H9 (cell line): Measurements from ENCODE around the gene GTF2F2. TPM values are rescaled to one million over a fixed set of nuclear protein-coding genes. Genes with fewer than 3 reads are reported as not detected.

Experiments
- DNase-seq: peaks from one replicate; pipeline ENCODE4 v3.0.0-alpha.2; 2017
- H2AFZ ChIP-seq: one replicate; pipeline ENCODE4 v1.6.1; 2013; ENCODE audit warnings: mild to moderate bottlenecking, low read length, control low read depth, moderate library complexity
- H2AK5ac ChIP-seq: 2 replicates; pipeline ENCODE4 v1.6.1; 2013; ENCODE audit warnings: low read length, control low read depth, mixed read lengths; ENCODE audit not compliant: insufficient read length
- H2BK120ac ChIP-seq: one replicate; pipeline ENCODE4 v1.6.1; 2013; ENCODE audit warnings: low read depth, mild to moderate bottlenecking, low read length, control low read depth, inconsistent platforms; ENCODE audit not compliant: poor library complexity, severe bottlenecking
- H2BK12ac ChIP-seq: 2 replicates; pipeline ENCODE4 v1.6.1; 2013; ENCODE audit warnings: low read length, control low read depth, mixed read lengths, low read depth; ENCODE audit not compliant: insufficient read length
- H2BK15ac ChIP-seq: 2 replicates; pipeline ENCODE4 v1.6.1; 2013; ENCODE audit warnings: low read depth, low read length, control low read depth
- H2BK20ac ChIP-seq: one replicate; pipeline ENCODE4 v1.6.1; 2013; ENCODE audit warnings: low read depth, mild to moderate bottlenecking, low read length, control low read depth, inconsistent platforms; ENCODE audit not compliant: poor library complexity, severe bottlenecking
- H2BK5ac ChIP-seq: 2 replicates; pipeline ENCODE4 v1.6.1; 2013; ENCODE audit warnings: low read length, control low read depth, mixed read lengths; ENCODE audit not compliant: insufficient read length
- H3K14ac ChIP-seq: 2 replicates; pipeline ENCODE4 v1.6.1; 2013; ENCODE audit warnings: low read length, control low read depth; ENCODE audit not compliant: insufficient read depth
- H3K18ac ChIP-seq: 2 replicates; pipeline ENCODE4 v1.6.1; 2013; ENCODE audit warnings: low read depth, mild to moderate bottlenecking, mixed read lengths, low read length, control low read depth; ENCODE audit not compliant: insufficient read length
- H3K23ac ChIP-seq: 2 replicates; pipeline ENCODE4 v1.6.1; 2013; ENCODE audit warnings: low read length, control low read depth, mixed read lengths, low read depth; ENCODE audit not compliant: insufficient read length
- H3K23me2 ChIP-seq: 2 replicates; pipeline ENCODE4 v1.6.1; 2013; ENCODE audit warnings: low read depth, mild to moderate bottlenecking, mixed read lengths, low read length, control low read depth; ENCODE audit not compliant: insufficient read length, poor library complexity, severe bottlenecking
- H3K27ac ChIP-seq: 2 replicates; pipeline ENCODE4 v1.5.1; 2013; ENCODE audit warnings: low read length, control low read depth, mixed read lengths, low read depth; ENCODE audit not compliant: insufficient read length
- H3K27me3 ChIP-seq: 2 replicates; pipeline ENCODE4 v1.6.1; 2013; ENCODE audit warnings: low read length, control low read depth, inconsistent platforms; ENCODE audit not compliant: insufficient read depth
- H3K4ac ChIP-seq: 2 replicates; pipeline ENCODE4 v1.6.1; 2013; ENCODE audit warnings: low read depth, mild to moderate bottlenecking, control low read depth, inconsistent platforms, low read length, moderate library complexity
- H3K4me1 ChIP-seq: 2 replicates; pipeline ENCODE4 v1.6.1; 2013; ENCODE audit warnings: low read length, control low read depth, inconsistent platforms; ENCODE audit not compliant: insufficient read depth
- H3K4me2 ChIP-seq: 2 replicates; pipeline ENCODE4 v1.6.1; 2013; ENCODE audit warnings: low read length, control low read depth, mixed read lengths; ENCODE audit not compliant: insufficient read length, insufficient read depth
- H3K56ac ChIP-seq: 2 replicates; pipeline ENCODE4 v1.6.1; 2013; ENCODE audit warnings: low read depth, mild to moderate bottlenecking, mixed read lengths, low read length, control low read depth; ENCODE audit not compliant: insufficient read length
- H3K79me1 ChIP-seq: 2 replicates; pipeline ENCODE4 v1.6.1; 2013; ENCODE audit warnings: low read depth, mild to moderate bottlenecking, moderate library complexity, low read length, control low read depth, inconsistent platforms; ENCODE audit not compliant: insufficient read depth, poor library complexity, severe bottlenecking
- H3K79me2 ChIP-seq: 2 replicates; pipeline ENCODE4 v1.6.1; 2013; ENCODE audit warnings: low read length, control low read depth, inconsistent platforms; ENCODE audit not compliant: insufficient read depth
- H3K9ac ChIP-seq: 2 replicates; pipeline ENCODE4 v1.6.1; 2013; ENCODE audit warnings: low read length, control low read depth, mixed read lengths; ENCODE audit not compliant: insufficient read length; ENCODE audit errors: extremely low read depth
- H3K9me3 ChIP-seq: one replicate; pipeline ENCODE4 v1.6.1; 2013; ENCODE audit warnings: low read depth, low read length, inconsistent platforms; ENCODE audit not compliant: control insufficient read depth
- H3T11ph ChIP-seq: one replicate; pipeline ENCODE4 v1.6.1; 2013; ENCODE audit warnings: mild to moderate bottlenecking, low read length, control low read depth, inconsistent platforms
- H4K20me1 ChIP-seq: one replicate; pipeline ENCODE4 v1.6.1; 2013; ENCODE audit not compliant: control insufficient read depth, insufficient read length, insufficient read depth
- H4K5ac ChIP-seq: 2 replicates; pipeline ENCODE4 v1.6.1; 2013; ENCODE audit warnings: low read depth, mild to moderate bottlenecking, mixed read lengths, low read length, control low read depth; ENCODE audit not compliant: insufficient read length
- H4K8ac ChIP-seq: replicated peaks from 2 replicates; pipeline ENCODE4 v1.6.1; 2013; ENCODE audit warnings: low read length, control low read depth, mixed read lengths, low read depth; ENCODE audit not compliant: insufficient read length
- H4K91ac ChIP-seq: 2 replicates; pipeline ENCODE4 v1.6.1; 2013; ENCODE audit warnings: low read depth, mild to moderate bottlenecking, moderate library complexity, mixed read lengths, low read length, control low read depth; ENCODE audit not compliant: insufficient read length
- H3K27ac Mint-ChIP-seq, 3 experiments: 2 replicates in 2 of 3; 3 replicates in 1 of 3; pipeline ENCODE4 v1.8.0; 2020 to 2021; ENCODE audit warnings: mixed read lengths in 3 of 3, mild to moderate bottlenecking in 1 of 3, moderate library complexity in 1 of 3
- H3K27me3 Mint-ChIP-seq: 2 replicates; pipeline ENCODE4 v1.8.0; 2021; ENCODE audit warnings: low read depth, mild to moderate bottlenecking, moderate library complexity, mixed read lengths
- H3K36me3 Mint-ChIP-seq, 3 experiments: 2 replicates in 2 of 3; 3 replicates in 1 of 3; pipeline ENCODE4 v1.8.0; 2020 to 2021; ENCODE audit warnings: low read depth in 3 of 3, mixed read lengths in 3 of 3; ENCODE audit not compliant: insufficient read depth in 1 of 3
- H3K4me1 Mint-ChIP-seq, 2 experiments: 2 replicates each; pipeline ENCODE4 v1.8.0; 2020; ENCODE audit warnings: mixed read lengths in 2 of 2
- H3K4me3 Mint-ChIP-seq, 2 experiments: 2 replicates in 1 of 2; 3 replicates in 1 of 2; pipeline ENCODE4 v1.8.0; 2020 to 2021; ENCODE audit warnings: mild to moderate bottlenecking in 2 of 2, mixed read lengths in 2 of 2, moderate library complexity in 1 of 2
- H3K9me3 Mint-ChIP-seq, 2 experiments: 2 replicates in 1 of 2; 3 replicates in 1 of 2; pipeline ENCODE4 v1.8.0; 2020; ENCODE audit warnings: mild to moderate bottlenecking in 2 of 2, mixed read lengths in 2 of 2, moderate library complexity in 1 of 2
- whole genome bisulfite sequencing: extraction: QIAGEN DNeasy Blood & Tissue Kit; methylation state at CpG from one replicate; pipeline ENCODE4 v1.1.7; 2013; ENCODE audit warnings: missing lambda C conversion rate, low lambda C conversion rate, mixed read lengths; ENCODE audit not compliant: insufficient read length; ENCODE audit errors: extremely low coverage; 5-methylcytosine and 5-hydroxymethylcytosine counted together
- total RNA-seq: library from RNA; stranded (reverse); gene quantifications from 2 replicates; pipeline ENCODE4 v1.2.1, GENCODE V29; 2021
- TF ChIP-seq, protein P1 (sequence below): fragments of 200-600 bp; sonication (generic); conservative IDR thresholded peaks from 3 replicates; pipeline ENCODE4 v1.8.0; 2021; ENCODE audit warnings: antibody characterized with exemption, mild to moderate bottlenecking

The GTF2F2 gene
- total RNA-seq, 1 experiment from 2014 or later, result 29.6 TPM

DNA sequence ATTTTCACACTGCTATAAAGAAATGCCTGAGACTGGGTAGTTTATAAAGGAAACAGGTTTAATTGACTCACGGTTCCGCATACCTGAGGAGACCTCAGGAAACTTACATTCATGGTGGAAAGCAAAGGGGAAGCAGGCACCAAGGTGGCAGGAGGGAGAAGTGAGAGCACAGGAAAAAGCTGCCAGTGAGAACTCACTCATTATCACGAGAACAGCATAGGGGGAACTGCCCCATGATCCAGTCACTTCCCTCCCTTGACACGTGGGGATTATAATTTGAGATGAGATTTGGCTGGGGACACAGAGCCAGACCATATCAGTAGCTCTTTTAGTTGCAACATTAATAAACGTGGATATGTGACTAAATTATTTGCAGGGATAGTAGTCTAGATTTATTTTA lies 84.8 kb downstream of the GTF2F2 start:
- no peak overlapping the region for H2BK5ac ChIP-seq
- H3K9me3 Mint-ChIP-seq, result no peaks in the 10 kb centered on the region
- H3K36me3 Mint-ChIP-seq, result peaks cover 8 to 22% (median 17%) of the 10 kb centered on the region in 3 experiments; a peak in 6 of 7 replicates
- H2AK5ac ChIP-seq, result no peak overlapping the region
- H3K9me3 ChIP-seq, result no peaks in the 10 kb centered on the region
- H3K79me1 ChIP-seq, result no peaks in the 10 kb centered on the region
- no CpG with 5 or more reads among the region's 5 CpGs for WGBS
- H3K4ac ChIP-seq, result no peak overlapping the region
- H3K4me1 ChIP-seq, result no peaks in the 10 kb centered on the region
- H3K9ac ChIP-seq, result no peak overlapping the region
- DNase-seq, result no peak
- no peak overlapping the region for H2BK20ac ChIP-seq
- TF ChIP-seq, protein P1, sequence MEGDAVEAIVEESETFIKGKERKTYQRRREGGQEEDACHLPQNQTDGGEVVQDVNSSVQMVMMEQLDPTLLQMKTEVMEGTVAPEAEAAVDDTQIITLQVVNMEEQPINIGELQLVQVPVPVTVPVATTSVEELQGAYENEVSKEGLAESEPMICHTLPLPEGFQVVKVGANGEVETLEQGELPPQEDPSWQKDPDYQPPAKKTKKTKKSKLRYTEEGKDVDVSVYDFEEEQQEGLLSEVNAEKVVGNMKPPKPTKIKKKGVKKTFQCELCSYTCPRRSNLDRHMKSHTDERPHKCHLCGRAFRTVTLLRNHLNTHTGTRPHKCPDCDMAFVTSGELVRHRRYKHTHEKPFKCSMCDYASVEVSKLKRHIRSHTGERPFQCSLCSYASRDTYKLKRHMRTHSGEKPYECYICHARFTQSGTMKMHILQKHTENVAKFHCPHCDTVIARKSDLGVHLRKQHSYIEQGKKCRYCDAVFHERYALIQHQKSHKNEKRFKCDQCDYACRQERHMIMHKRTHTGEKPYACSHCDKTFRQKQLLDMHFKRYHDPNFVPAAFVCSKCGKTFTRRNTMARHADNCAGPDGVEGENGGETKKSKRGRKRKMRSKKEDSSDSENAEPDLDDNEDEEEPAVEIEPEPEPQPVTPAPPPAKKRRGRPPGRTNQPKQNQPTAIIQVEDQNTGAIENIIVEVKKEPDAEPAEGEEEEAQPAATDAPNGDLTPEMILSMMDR, result no peak
- H2BK12ac ChIP-seq, result no peak overlapping the region
- H2BK15ac ChIP-seq, result no peak overlapping the region
- no peak overlapping the region for H4K91ac ChIP-seq
- H3K23me2 ChIP-seq, result no peaks in the 10 kb centered on the region
- no peak overlapping the region for H4K8ac ChIP-seq
- H3K23ac ChIP-seq, result no peak overlapping the region
- H3K4me3 Mint-ChIP-seq, result no peak overlapping the region
- H3K4me2 ChIP-seq, result no peak overlapping the region
- no peak overlapping the region for H3K27ac ChIP-seq
- H3K27me3 ChIP-seq, result no peaks in the 10 kb centered on the region
- no peak overlapping the region for H2AFZ ChIP-seq
- H2BK120ac ChIP-seq, result no peak overlapping the region
- H3K27ac Mint-ChIP-seq, result peak overlapping the region in 2 of 3 experiments; percentile 6 to 34; a peak in 3 of 7 replicates
- no peak overlapping the region for H3K14ac ChIP-seq
- no peaks in the 10 kb centered on the region for H4K20me1 ChIP-seq
- H3K79me2 ChIP-seq, result no peaks in the 10 kb centered on the region
- no peaks in the 10 kb centered on the region for H3K27me3 Mint-ChIP-seq
- no peak overlapping the region for H3K56ac ChIP-seq
- H3K4me1 Mint-ChIP-seq, result peaks cover 6 to 9% of the 10 kb centered on the region in 2 experiments; a peak in 3 of 4 replicates
- H3T11ph ChIP-seq, result no peak overlapping the region
- no peak overlapping the region for H4K5ac ChIP-seq
- no peak overlapping the region for H3K18ac ChIP-seq
